Hematopoietic multipotent progenitor cell treated with erythropoietin and hydrocortisone succinate and interleukin-3 and kit ligand, for 4 days (in vitro differentiated cells): ENCODE data around the gene SH2D6.
"Not testable (repeated sequence)": the region's sequence is repeated elsewhere in the genome, so short reads cannot be mapped to it uniquely, and the experiment has no call there.

Source experiments
- DNase-seq: peaks from one replicate; pipeline ENCODE4 v3.0.0-alpha.2; 2015

Gene SH2D6

GRCh38 chr2:85418132-85419008 is at the start of gene SH2D6:
SH2D6 (plus strand) TSS chr2:85418714; CDS start chr2:85429466, 10,752 bp downstream.
- peak; percentile 94 for DNase-seq

GRCh38 chr2:85368921-85369320 is 49.6 kb upstream of the SH2D6 start:
- DNase-seq: no peak

GRCh38 chr2:85369500-85369899 is 49.0 kb upstream of the SH2D6 start:
- DNase-seq: no peak

- no peak for DNase-seq
Observed at GRCh38 chr2:85371045-85371444, 47.5 kb upstream of the SH2D6 start.

- DNase-seq: no peak
Observed at GRCh38 chr2:85376291-85377065, 42.0 kb upstream of the SH2D6 start.

GRCh38 chr2:85377083-85377482 is 41.4 kb upstream of the SH2D6 start:
- no peak for DNase-seq

- no peak for DNase-seq
Observed at GRCh38 chr2:85378257-85378656, 40.3 kb upstream of the SH2D6 start.

GRCh38 chr2:85380048-85380447 is 38.5 kb upstream of the SH2D6 start:
- DNase-seq: no peak

- not testable (repeated sequence) for DNase-seq
Observed at GRCh38 chr2:85383151-85383550, 35.4 kb upstream of the SH2D6 start.

- no peak for DNase-seq
Observed at GRCh38 chr2:85383850-85384249, 34.7 kb upstream of the SH2D6 start.

GRCh38 chr2:85385746-85386145 is 32.8 kb upstream of the SH2D6 start:
- DNase-seq: no peak

- no peak for DNase-seq
Observed at GRCh38 chr2:85387754-85388153, 30.8 kb upstream of the SH2D6 start.

GRCh38 chr2:85388878-85389538 is 29.5 kb upstream of the SH2D6 start:
- no peak for DNase-seq

- DNase-seq: peak; percentile 83
Observed at GRCh38 chr2:85390941-85391669, 27.4 kb upstream of the SH2D6 start.

- no peak for DNase-seq
Observed at GRCh38 chr2:85393836-85394235, 24.7 kb upstream of the SH2D6 start.

GRCh38 chr2:85394261-85394681 is 24.2 kb upstream of the SH2D6 start:
- DNase-seq: no peak

- no peak for DNase-seq
Observed at GRCh38 chr2:85394976-85395375, 23.5 kb upstream of the SH2D6 start.

GRCh38 chr2:85395912-85396475 is 22.5 kb upstream of the SH2D6 start:
- no peak for DNase-seq

- no peak for DNase-seq
Observed at GRCh38 chr2:85396531-85397470, 21.7 kb upstream of the SH2D6 start.

GRCh38 chr2:85397925-85398331 is 20.6 kb upstream of the SH2D6 start:
- DNase-seq: no peak
